Measurements from ENCODE around the gene ERBB2.

GRCh38 chr17:39664581-39665561 lies 35.0 kb upstream of the ERBB2 start, which contains the start of gene TCAP:
- TF ChIP-seq EZH2 (IDR thresholded peaks at IDR 0.05; ENCODE audit: insufficient read depth, poor library complexity, severe bottlenecking) (no peak), EZH2phosphoT487 (IDR thresholded peaks at IDR 0.05; ENCODE audit: insufficient read depth, low read depth) (no peak)

All from GM23248 (cell line).